ENCODE results near the gene VPS4A. TPM values are rescaled to one million over a fixed set of nuclear protein-coding genes. Genes with fewer than 3 reads are reported as not detected.

The VPS4A gene
- total and polyA plus RNA-seq, 2 of the 8 experiments (the other 6 are each of a cell fraction or from before 2014, with no cell fraction given), result 14.1 to 24.1 TPM

GRCh38 chr16:69350536-69351133 is 39.5 kb downstream of the VPS4A start:
- 89% methylated on average over 6 of the region's 6 CpGs; no CpG with 5 or more reads in 1 of the 2 experiments for WGBS, 2 experiments (ENCODE audit: extremely low coverage in 1 of 2, insufficient coverage in 1 of 2, insufficient read length in 1 of 2, insufficient replicate concordance in 2 of 2, low coverage in 1 of 2, low lambda C conversion rate in 2 of 2, missing lambda C conversion rate in 1 of 2)
- Histone ChIP-seq H3K79me1 (ENCODE audit: low read depth, low read length) (no peaks in the 10 kb centered on the region), H4K91ac (replicated peaks; ENCODE audit: insufficient read length, low read length) (no peak overlapping the region), H2BK12ac (ENCODE audit: low read depth, low read length) (no peak overlapping the region), H3K79me2 (ENCODE audit: control insufficient read depth in 1 of 2, insufficient read depth in 2 of 2, low read length in 2 of 2) (no peaks in the 10 kb centered on the region), H3K36me3 (ENCODE audit: control insufficient read depth in 2 of 4, insufficient read depth in 4 of 4, low read length in 3 of 4) (no peaks in the 10 kb centered on the region; a peak in 1 of 8 replicates), H3K4me1 (replicated peaks in 1 of 4; ENCODE audit: control insufficient read depth in 3 of 4, insufficient read depth in 4 of 4, low read length in 3 of 4) (no peaks in the 10 kb centered on the region), H4K5ac (ENCODE audit: insufficient read length, low read depth, low read length) (no peak overlapping the region), H2BK15ac (ENCODE audit: low read length) (no peak overlapping the region), H3K56ac (replicated peaks; ENCODE audit: insufficient read length, low read depth, low read length) (no peak overlapping the region), H4K8ac (ENCODE audit: extremely low read depth, insufficient read depth, low read length) (no peak overlapping the region), H3K4ac (replicated peaks; ENCODE audit: insufficient read length, low read depth, low read length) (no peak overlapping the region), H3K4me2 (ENCODE audit: insufficient read depth in 1 of 2, low read depth in 2 of 2, low read length in 2 of 2) (no peak overlapping the region), H3K14ac (ENCODE audit: insufficient read length) (no peak overlapping the region), H3K9me3 (ENCODE audit: insufficient read depth in 2 of 2, low read depth in 1 of 2, low read length in 1 of 2) (no peaks in the 10 kb centered on the region), H3K18ac (ENCODE audit: extremely low read depth, low read length) (no peak overlapping the region), H2BK5ac (ENCODE audit: low read depth, low read length) (no peak overlapping the region), H2BK120ac (replicated peaks; ENCODE audit: low read depth, low read length) (no peak overlapping the region), H3K23ac (ENCODE audit: insufficient read length) (no peak overlapping the region), H3K27ac (ENCODE audit: low read depth, low read length) (no peak overlapping the region), H3K27me3 (replicated peaks in 1 of 4; ENCODE audit: control insufficient read depth in 3 of 4, extremely low read depth in 1 of 4, insufficient read depth in 3 of 4, low read length in 3 of 4) (no peaks in the 10 kb centered on the region), H4K20me1 (replicated peaks in 1 of 2; ENCODE audit: control insufficient read depth in 1 of 2, insufficient read depth in 2 of 2, low read length in 2 of 2) (no peaks in the 10 kb centered on the region), H2AK5ac (ENCODE audit: low read depth, low read length) (no peak overlapping the region), H3K23me2 (ENCODE audit: low read depth, low read length) (no peaks in the 10 kb centered on the region), H2AFZ (ENCODE audit: low read length) (no peak overlapping the region), H3K9ac (replicated peaks in 1 of 4; ENCODE audit: extremely low read depth in 1 of 4, low read depth in 3 of 4, low read length in 3 of 4) (no peak overlapping the region), H3K4me3 (ENCODE audit: extremely low read depth in 1 of 4, insufficient read depth in 2 of 4, low read depth in 3 of 4, low read length in 4 of 4) (no peak overlapping the region), H2BK20ac (ENCODE audit: low read length) (no peak overlapping the region)
- TF ChIP-seq RAD21 (IDR thresholded peaks at IDR 0.05 in 1 of 2, conservative IDR thresholded peaks at IDR 0.05 in 1 of 2; ENCODE audit: low read depth in 2 of 2, low read length in 2 of 2), result no peak
- TF ChIP-seq POLR2AphosphoS5 (IDR thresholded peaks at IDR 0.05; ENCODE audit: low read depth, low read length), result no peak
- no peak for TF ChIP-seq KDM1A (IDR thresholded peaks at IDR 0.05; ENCODE audit: borderline replicate concordance, low read length)
- no peak for TF ChIP-seq POLR2A (IDR thresholded peaks at IDR 0.05; ENCODE audit: control extremely low read depth in 1 of 2, low read depth in 2 of 2, low read length in 2 of 2)
- no peak for TF ChIP-seq RNF2 (IDR thresholded peaks at IDR 0.05; ENCODE audit: borderline replicate concordance, low read depth, low read length, missing control alignments, poor library complexity, severe bottlenecking)
- TF ChIP-seq CTCF (IDR thresholded peaks at IDR 0.05; ENCODE audit: control extremely low read depth in 1 of 3, insufficient read depth in 1 of 3, low read depth in 1 of 3, low read length in 3 of 3), result no peak
- FAIRE-seq, result no peak
- DNase-seq (ENCODE audit: low read depth in 1 of 2, low spot score in 2 of 2), result no peak
- ChIA-PET CTCF (ENCODE audit: partially characterized antibody) (interaction anchor here (0.6 kb wide), 2 partner anchors 228 to 432 kb away, joined by 3 read pairs; no protein-coding TSS in a partner anchor), POLR2A (ENCODE audit: partially characterized antibody) (interaction anchor here (1.3 to 29.8 kb wide), 4 partner anchors 10 to 30 kb away, joined by 3 to 497 read pairs (median 10); partner anchors contain the start of genes COG8, NIP7, PDF and VPS4A)

Data from H1 (cell line).